K562 (cell line): Measurements from ENCODE around the gene LRRC1. TPM values are rescaled to one million over a fixed set of nuclear protein-coding genes. Genes with fewer than 3 reads are reported as not detected.

Experiments
- ATAC-seq: fragments of 200-7000 bp; cut with Tn5 transposase; 3 replicates; pipeline ENCODE4 v1.9.1; 2020; ENCODE audit warnings: moderate library complexity
- BruUV-seq: library from RNA; stranded (reverse); fragments of 400-500 nt; replicated peaks from 2 replicates; lab custom pipeline; 2021; lab: Mats Ljungman, UMichigan
- CTCF ChIA-PET: fragments of 300-600 bp; formaldehyde crosslinking; extraction: SDS; loops from one replicate; lab custom pipeline; 2021; ENCODE audit warnings: low intra/inter-chr PET ratio; lab: Yijun Ruan, JAX
- POLR2A ChIA-PET: fragments of 300-600, 350-650 bp; sonication (Branson Sonifier 250); formaldehyde crosslinking; extraction: SDS; loops from one replicate; lab custom pipeline; 2021; ENCODE audit warnings: antibody characterized with exemption, inconsistent platforms; lab: Yijun Ruan, JAX
- DNase-seq, 4 experiments: peaks; one replicate each; pipeline versions ENCODE4 v3.0.0 to v3.0.0-alpha.2; 2011 to 2018; ENCODE audit warnings: low spot score in 3 of 4, mixed read lengths in 3 of 4; ENCODE audit errors: extremely low read depth in 1 of 4
- FAIRE-seq: peaks from 2 replicates; lab custom pipeline; 2011; peaks lifted over from hg19 to GRCh38; lab: Jason Lieb, UNC
- H2AFZ ChIP-seq: 2 replicates; pipeline ENCODE4 v1.6.0; 2011; ENCODE audit warnings: low read depth, low read length, control low read depth, inconsistent platforms
- H3K27ac ChIP-seq: fragments of 200-600 bp; 3 replicates; pipeline ENCODE4 v1.8.0; 2011; ENCODE audit warnings: low read depth, mild to moderate bottlenecking, control low read depth, inconsistent platforms, low read length, moderate library complexity, mixed read lengths; ENCODE audit errors: extremely low read depth
- H3K27me3 ChIP-seq, 2 experiments: fragments of 300-600 bp in 1 of 2; 2 replicates in 1 of 2; 3 replicates in 1 of 2; pipeline versions ENCODE4 v1.6.0 to v1.8.0; 2011; ENCODE audit warnings: inconsistent platforms in 2 of 2, low read length in 2 of 2, mild to moderate bottlenecking in 1 of 2, mixed read lengths in 1 of 2, moderate library complexity in 1 of 2; ENCODE audit not compliant: control insufficient read depth in 2 of 2, insufficient read depth in 2 of 2
- H3K36me3 ChIP-seq: fragments of 300-600 bp; 3 replicates; pipeline ENCODE4 v1.8.0; 2011; ENCODE audit warnings: mild to moderate bottlenecking, low read length, inconsistent platforms; ENCODE audit not compliant: control insufficient read depth, insufficient read depth
- H3K4me1 ChIP-seq, 2 experiments: fragments of 200-600 bp in 1 of 2; replicated peaks in 1 of 2; 2 replicates in 1 of 2; 3 replicates in 1 of 2; pipeline versions ENCODE4 v1.5.1 to v1.8.0; 2011; ENCODE audit warnings: inconsistent platforms in 2 of 2, low read length in 2 of 2, mild to moderate bottlenecking in 1 of 2, mixed read lengths in 1 of 2, moderate library complexity in 1 of 2; ENCODE audit not compliant: control insufficient read depth in 2 of 2, insufficient read depth in 2 of 2
- H3K4me2 ChIP-seq: 2 replicates; pipeline ENCODE4 v1.6.1; 2011; ENCODE audit warnings: low read length, control low read depth, inconsistent platforms, mixed read lengths; ENCODE audit not compliant: insufficient read depth
- H3K4me3 ChIP-seq: fragments of 200-600 bp; sonication (generic), shearing (Covaris generic); 2 replicates; pipeline ENCODE4 v1.5.1; 2016; ENCODE audit warnings: control low read depth, inconsistent platforms
- H3K79me2 ChIP-seq: fragments of 200-600 bp; 3 replicates; pipeline ENCODE4 v1.8.0; 2011; ENCODE audit warnings: low read length, inconsistent platforms; ENCODE audit not compliant: control insufficient read depth, insufficient read depth
- H3K9ac ChIP-seq, 2 experiments: 2 replicates each; pipeline versions ENCODE4 v1.6.0 to v1.6.1; 2011; ENCODE audit warnings: low read depth in 2 of 2, low read length in 2 of 2, control low read depth in 1 of 2, inconsistent platforms in 1 of 2, mild to moderate bottlenecking in 1 of 2, mixed read lengths in 1 of 2; ENCODE audit not compliant: insufficient read depth in 1 of 2
- H3K9me1 ChIP-seq: one replicate; pipeline ENCODE4 v1.6.0; 2011; ENCODE audit warnings: inconsistent platforms, mild to moderate bottlenecking, low read length, moderate library complexity; ENCODE audit not compliant: control insufficient read depth, insufficient read depth
- H3K9me3 ChIP-seq: replicated peaks from 2 replicates; pipeline ENCODE4 v1.5.1; 2011; ENCODE audit warnings: low read depth, low read length, inconsistent platforms; ENCODE audit not compliant: control insufficient read depth, insufficient read depth
- H4K20me1 ChIP-seq: replicated peaks from 2 replicates; pipeline ENCODE4 v1.6.1; 2011; ENCODE audit warnings: low read length, inconsistent platforms, mixed read lengths; ENCODE audit not compliant: control insufficient read depth, insufficient read depth
- SMAD2 ChIP-seq: fragments of 150-350 bp; IDR thresholded peaks from 2 replicates; pipeline ENCODE4 v1.6.1; 2014; ENCODE audit warnings: low read depth, mild to moderate bottlenecking, low read length
- TCF7 ChIP-seq: sonication (generic); IDR thresholded peaks from 2 replicates; pipeline ENCODE4 v1.6.1; 2016; ENCODE audit warnings: antibody characterized with exemption, borderline replicate concordance
- ZNF407 ChIP-seq: fragments of 450-650 bp; IDR thresholded peaks from 2 replicates; pipeline ENCODE4 v1.6.1; 2016; ENCODE audit warnings: low read depth
- WGBS: fragments of 100-300 bp; shearing (Covaris generic); methylation state at CpG from one replicate; pipeline ENCODE4 v1.1.6; 2016; ENCODE audit warnings: low coverage, mixed read lengths; ENCODE audit not compliant: insufficient coverage; ENCODE audit errors: missing lambda C conversion rate; 5-methylcytosine and 5-hydroxymethylcytosine counted together
- in situ Hi-C: fragments of 300-500 bp; cut with MboI; formaldehyde crosslinking; loops from 4 replicates; pipeline ENCODE4 v1.15.0; 2018; ENCODE audit warnings: inconsistent platforms, mixed read lengths
- intact Hi-C: fragments of 100-400 bp; cut with micrococcal nuclease; formaldehyde crosslinking; loops from 2 replicates; pipeline ENCODE4 v1.14.2; 2022
- polyA plus RNA-seq, 8 experiments: library from polyadenylated mRNA; depleted of rRNA in 4 of 8; stranded (reverse) in 5 of 8; unstranded in 3 of 8; fragments of >200 nt; fragmentation: Nextera tagmentation in 2 of 8; fragmentation: Illumina TruSeq in 1 of 8; extraction: Ambion mirVana in 2 of 8; extraction: Trizol in 1 of 8; gene quantifications; 2 replicates each; pipeline versions ENCODE4 v1.2.1 to v1.2.3, GENCODE V29; 2011 to 2014; ENCODE audit warnings: inconsistent platforms in 1 of 8, missing spikeins in 1 of 8
- total RNA-seq, 7 experiments: library from RNA; depleted of rRNA in 6 of 7; stranded (reverse); fragments of >200 nt in 6 of 7; fragmentation: Illumina TruSeq in 2 of 7; extraction: Trizol in 2 of 7; gene quantifications; 2 replicates each; pipeline versions ENCODE4 v1.2.1 to v1.2.3, GENCODE V29; 2011 to 2021; ENCODE audit warnings: low replicate concordance in 1 of 7

The LRRC1 gene
- total and polyA plus RNA-seq, 9 of the 15 experiments (the other 6 are each of a cell fraction or from before 2014, with no cell fraction given) = not detected

GRCh38 chr6:53765270-53765669 lies 29.5 kb upstream of the LRRC1 start:
- Histone ChIP-seq H3K9me1 (no peaks in the 10 kb centered on the region), H3K4me2 (no peak overlapping the region), H3K4me3 (no peak overlapping the region), H3K27me3 (no peaks in the 10 kb centered on the region), H3K27ac (no peak overlapping the region), H3K4me1 (no peaks in the 10 kb centered on the region), H2AFZ (no peak overlapping the region), H3K79me2 (no peaks in the 10 kb centered on the region), H3K9me3 (no peaks in the 10 kb centered on the region), H3K36me3 (no peaks in the 10 kb centered on the region), H3K9ac (no peak overlapping the region), H4K20me1 (no peaks in the 10 kb centered on the region)
- POLR2A ChIA-PET = no interaction called here
- FAIRE-seq (no peak), ATAC-seq (no peak), DNase-seq (no peak)
- no peak for TF ChIP-seq SMAD2
- TF ChIP-seq ZNF407 = no peak
- TF ChIP-seq TCF7 = no peak
- in situ Hi-C loops = no loop called here
- CTCF ChIA-PET = no interaction called here
- WGBS = 0% methylated on average over 3 of the region's 3 CpGs
- intact Hi-C loops = no loop called here
- BruUV-seq = no TSS peak
